DOHH2 (cell line): ENCODE data around the gene LNP1.

Source experiments
- H3F3A ChIP-seq: fragments of 200-600 bp; sonication (generic), shearing (Covaris generic); 2 replicates; pipeline ENCODE4 v1.6.0; 2016; ENCODE audit warnings: antibody characterized with exemption, mild to moderate bottlenecking; ENCODE audit not compliant: control insufficient read depth, insufficient read depth
- H3K27ac ChIP-seq: fragments of 200-600 bp; sonication (generic); 2 replicates; pipeline ENCODE4 v1.5.1; 2014; ENCODE audit warnings: low read depth, mild to moderate bottlenecking, low read length, moderate library complexity
- H3K27me3 ChIP-seq: fragments of 200-600 bp; sonication (generic); 2 replicates; pipeline ENCODE4 v1.6.1; 2014; ENCODE audit warnings: mild to moderate bottlenecking, low read length, mixed read lengths; ENCODE audit not compliant: control insufficient read depth
- H3K36me3 ChIP-seq: fragments of 200-600 bp; sonication (generic); 2 replicates; pipeline ENCODE4 v1.6.1; 2014; ENCODE audit warnings: mild to moderate bottlenecking, low read length, moderate library complexity, mixed read lengths; ENCODE audit not compliant: control insufficient read depth
- H3K4me1 ChIP-seq: fragments of 200-600 bp; sonication (generic); 2 replicates; pipeline ENCODE4 v1.6.1; 2014; ENCODE audit warnings: mild to moderate bottlenecking, low read length, mixed read lengths; ENCODE audit not compliant: control insufficient read depth
- H3K4me2 ChIP-seq: fragments of 200-600 bp; sonication (generic); 2 replicates; pipeline ENCODE4 v1.6.0; 2014; ENCODE audit warnings: mild to moderate bottlenecking, low read length, moderate library complexity
- H3K4me3 ChIP-seq: fragments of 200-600 bp; sonication (generic); 2 replicates; pipeline ENCODE4 v1.5.1; 2014; ENCODE audit warnings: mild to moderate bottlenecking, low read length, mixed read lengths
- H3K79me2 ChIP-seq: fragments of 200-600 bp; sonication (generic); 2 replicates; pipeline ENCODE4 v1.6.1; 2014; ENCODE audit warnings: mild to moderate bottlenecking, low read length, mixed read lengths; ENCODE audit not compliant: control insufficient read depth
- H3K9me2 ChIP-seq: fragments of 200-600 bp; sonication (generic); replicated peaks from 2 replicates; pipeline ENCODE4 v1.6.1; 2014; ENCODE audit warnings: mild to moderate bottlenecking, low read length, mixed read lengths; ENCODE audit not compliant: control insufficient read depth
- H3K9me3 ChIP-seq: fragments of 200-600 bp; sonication (generic); 2 replicates; pipeline ENCODE4 v1.6.1; 2014; ENCODE audit warnings: antibody characterized with exemption, low read length, mixed read lengths; ENCODE audit not compliant: control insufficient read depth, insufficient read depth
- H4K20me1 ChIP-seq: fragments of 200-600 bp; sonication (generic); 2 replicates; pipeline ENCODE4 v1.6.0; 2014; ENCODE audit warnings: low read depth, mild to moderate bottlenecking, antibody characterized with exemption, low read length, moderate library complexity; ENCODE audit not compliant: control insufficient read depth, insufficient read depth
- EZH2phosphoT487 ChIP-seq: fragments of 200-600 bp; sonication (generic); IDR thresholded peaks from 2 replicates; pipeline ENCODE4 v1.6.1; 2017; ENCODE audit warnings: borderline replicate concordance, mild to moderate bottlenecking, antibody characterized with exemption, low read length, moderate library complexity, mixed read lengths
- TF ChIP-seq, protein P1 (sequence below): fragments of 200-600 bp; sonication (generic); IDR thresholded peaks from one replicate; pipeline ENCODE4 v1.5.1; 2014; ENCODE audit warnings: antibody characterized with exemption, mild to moderate bottlenecking, low read depth, low read length; ENCODE audit not compliant: poor library complexity, severe bottlenecking

Gene LNP1

GRCh38 chr3:100486808-100487207, 85.5 kb downstream of the LNP1 start:
- H3K4me2 ChIP-seq = no peak overlapping the region
- no peaks in the 10 kb centered on the region for H3K79me2 ChIP-seq
- H3K4me1 ChIP-seq = no peaks in the 10 kb centered on the region
- no peaks in the 10 kb centered on the region for H3K9me3 ChIP-seq
- TF ChIP-seq, protein P1, sequence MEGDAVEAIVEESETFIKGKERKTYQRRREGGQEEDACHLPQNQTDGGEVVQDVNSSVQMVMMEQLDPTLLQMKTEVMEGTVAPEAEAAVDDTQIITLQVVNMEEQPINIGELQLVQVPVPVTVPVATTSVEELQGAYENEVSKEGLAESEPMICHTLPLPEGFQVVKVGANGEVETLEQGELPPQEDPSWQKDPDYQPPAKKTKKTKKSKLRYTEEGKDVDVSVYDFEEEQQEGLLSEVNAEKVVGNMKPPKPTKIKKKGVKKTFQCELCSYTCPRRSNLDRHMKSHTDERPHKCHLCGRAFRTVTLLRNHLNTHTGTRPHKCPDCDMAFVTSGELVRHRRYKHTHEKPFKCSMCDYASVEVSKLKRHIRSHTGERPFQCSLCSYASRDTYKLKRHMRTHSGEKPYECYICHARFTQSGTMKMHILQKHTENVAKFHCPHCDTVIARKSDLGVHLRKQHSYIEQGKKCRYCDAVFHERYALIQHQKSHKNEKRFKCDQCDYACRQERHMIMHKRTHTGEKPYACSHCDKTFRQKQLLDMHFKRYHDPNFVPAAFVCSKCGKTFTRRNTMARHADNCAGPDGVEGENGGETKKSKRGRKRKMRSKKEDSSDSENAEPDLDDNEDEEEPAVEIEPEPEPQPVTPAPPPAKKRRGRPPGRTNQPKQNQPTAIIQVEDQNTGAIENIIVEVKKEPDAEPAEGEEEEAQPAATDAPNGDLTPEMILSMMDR = no peak
- TF ChIP-seq EZH2phosphoT487 = no peak
- H3K36me3 ChIP-seq = no peaks in the 10 kb centered on the region
- no peak overlapping the region for H3K27ac ChIP-seq
- peaks cover 16% of the 10 kb centered on the region for H3K27me3 ChIP-seq
- no peaks in the 10 kb centered on the region; the same call in 1 of the 2 replicates for H3K9me2 ChIP-seq
- H3K4me3 ChIP-seq = no peak overlapping the region
- H4K20me1 ChIP-seq = no peaks in the 10 kb centered on the region
- no peaks in the 10 kb centered on the region for H3F3A ChIP-seq

GRCh38 chr3:100489118-100489517, 87.8 kb downstream of the LNP1 start:
- Histone ChIP-seq H3K9me3 (no peaks in the 10 kb centered on the region), H3K4me1 (peaks cover 8% of the 10 kb centered on the region), H3K4me2 (no peak overlapping the region), H3K79me2 (no peaks in the 10 kb centered on the region), H3K9me2 (no peaks in the 10 kb centered on the region), H3F3A (no peaks in the 10 kb centered on the region), H4K20me1 (no peaks in the 10 kb centered on the region), H3K4me3 (no peak overlapping the region), H3K36me3 (no peaks in the 10 kb centered on the region), H3K27ac (no peak overlapping the region), H3K27me3 (peaks cover 22% of the 10 kb centered on the region)
- TF ChIP-seq, protein P1 = no peak
- TF ChIP-seq EZH2phosphoT487 = no peak

GRCh38 chr3:100492059-100493006, 91.0 kb downstream of the LNP1 start, which contains the start of gene TMEM45A:
Gene TMEM45A (plus strand): TSS chr3:100492619. CDS start chr3:100555212, 62,593 bp downstream.
- no peaks in the 10 kb centered on the region for H3K36me3 ChIP-seq
- H3K4me3 ChIP-seq = peak within 1 kb of the TSS; percentile 68
- peaks cover 8% of the 10 kb centered on the region for H3K4me1 ChIP-seq
- H3K27me3 ChIP-seq = peaks cover 22% of the 10 kb centered on the region
- TF ChIP-seq EZH2phosphoT487 = no peak
- TF ChIP-seq, protein P1 = no peak
- no peaks in the 10 kb centered on the region for H3K9me3 ChIP-seq
- no peaks in the 10 kb centered on the region for H3K79me2 ChIP-seq
- no peaks in the 10 kb centered on the region for H3K9me2 ChIP-seq
- no peak within 1 kb of the TSS for H3K27ac ChIP-seq
- H4K20me1 ChIP-seq = no peaks in the 10 kb centered on the region
- peak within 1 kb of the TSS; percentile 67 for H3K4me2 ChIP-seq
- no peaks in the 10 kb centered on the region for H3F3A ChIP-seq
